HepG2 (cell line): ENCODE data around the gene GPATCH8. TPM values are rescaled to one million over a fixed set of nuclear protein-coding genes. Genes with fewer than 3 reads are reported as not detected.

ENCODE experiments used
- ATAC-seq: fragments of 200-7000 bp; cut with Tn5 transposase; 3 replicates; pipeline ENCODE4 v1.9.1; 2020; ENCODE audit warnings: mild to moderate bottlenecking, moderate library complexity
- BruUV-seq: library from RNA; stranded (reverse); fragments of 400-500 nt; replicated peaks from 2 replicates; lab custom pipeline; 2021; lab: Mats Ljungman, UMichigan
- CTCF ChIA-PET: fragments of 300-600 bp; formaldehyde crosslinking; extraction: SDS; loops from one replicate; lab custom pipeline; 2021; ENCODE audit warnings: low total read pairs, inconsistent platforms, low intra/inter-chr PET ratio; lab: Yijun Ruan, JAX
- POLR2A ChIA-PET: fragments of 350-600 bp; sonication (Branson Sonifier 250); formaldehyde crosslinking; loops from one replicate; lab custom pipeline; 2020; ENCODE audit warnings: antibody characterized with exemption, inconsistent platforms; lab: Yijun Ruan, JAX
- DNase-seq: peaks from one replicate; pipeline ENCODE4 v3.0.0-alpha.2; 2015; ENCODE audit warnings: low spot score
- FAIRE-seq: peaks from 3 replicates; lab custom pipeline; 2011; peaks lifted over from hg19 to GRCh38; lab: Jason Lieb, UNC
- H2AFZ ChIP-seq: one replicate; pipeline ENCODE4 v1.6.1; 2011; ENCODE audit warnings: low read length, inconsistent platforms
- H3K27ac ChIP-seq: fragments of 300-600 bp; 3 replicates; pipeline ENCODE4 v1.8.0; 2011; ENCODE audit warnings: mixed run types, mild to moderate bottlenecking, mixed read lengths, low read length, inconsistent platforms; ENCODE audit not compliant: insufficient read depth; ENCODE audit errors: extremely low read length
- H3K27me3 ChIP-seq, 2 experiments: fragments of 200-600 bp in 1 of 2; 2 replicates in 1 of 2; 3 replicates in 1 of 2; pipeline versions ENCODE4 v1.6.0 to v1.8.0; 2011; ENCODE audit warnings: low read length in 2 of 2, mild to moderate bottlenecking in 2 of 2, moderate library complexity in 2 of 2, inconsistent platforms in 1 of 2; ENCODE audit not compliant: insufficient read depth in 2 of 2, control insufficient read depth in 1 of 2
- H3K36me3 ChIP-seq, 2 experiments: fragments of 200-600 bp in 1 of 2; replicated peaks in 1 of 2; 2 replicates in 1 of 2; 3 replicates in 1 of 2; pipeline versions ENCODE4 v1.5.1 to v1.8.0; 2011; ENCODE audit warnings: low read length in 2 of 2, inconsistent platforms in 1 of 2; ENCODE audit not compliant: insufficient read depth in 2 of 2, control insufficient read depth in 1 of 2
- H3K4me1 ChIP-seq: 2 replicates; pipeline ENCODE4 v1.5.1; 2012; ENCODE audit warnings: low read length, inconsistent platforms; ENCODE audit not compliant: insufficient read depth
- H3K4me2 ChIP-seq: 2 replicates; pipeline ENCODE4 v1.6.0; 2011; ENCODE audit warnings: low read depth, low read length, inconsistent platforms
- H3K4me3 ChIP-seq, 3 experiments: fragments of 200-600 bp in 1 of 3; sonication (generic), shearing (Covaris generic) in 1 of 3; replicated peaks in 1 of 3; 2 replicates each; pipeline ENCODE4 v1.5.1; 2011 to 2016; ENCODE audit warnings: low read length in 3 of 3, inconsistent platforms in 2 of 3, low read depth in 2 of 3, mild to moderate bottlenecking in 2 of 3, control low read depth in 1 of 3, mixed read lengths in 1 of 3; ENCODE audit not compliant: insufficient read depth in 1 of 3
- H3K79me2 ChIP-seq: one replicate; pipeline ENCODE4 v1.6.1; 2011; ENCODE audit warnings: low read length, inconsistent platforms; ENCODE audit not compliant: insufficient read depth
- H3K9ac ChIP-seq: 2 replicates; pipeline ENCODE4 v1.6.0; 2011; ENCODE audit warnings: mild to moderate bottlenecking, low read depth, low read length, inconsistent platforms; ENCODE audit not compliant: insufficient read depth
- H3K9me3 ChIP-seq: 2 replicates; pipeline ENCODE4 v1.5.1; 2012; ENCODE audit warnings: mild to moderate bottlenecking, low read length
- H4K20me1 ChIP-seq: 2 replicates; pipeline ENCODE4 v1.6.0; 2011; ENCODE audit warnings: inconsistent platforms, mild to moderate bottlenecking, low read length, moderate library complexity; ENCODE audit not compliant: insufficient read depth
- CBX5 ChIP-seq: sonication (generic); formaldehyde crosslinking; IDR thresholded peaks from 2 replicates; pipeline ENCODE4 v1.4.0; 2020; ENCODE audit warnings: missing genetic modification reagents, borderline replicate concordance
- HDAC1 ChIP-seq: sonication (generic); formaldehyde crosslinking; IDR thresholded peaks from 2 replicates; pipeline ENCODE4 v1.5.1; 2020; ENCODE audit warnings: mild to moderate bottlenecking, missing genetic modification reagents
- MAX ChIP-seq: IDR thresholded peaks from 2 replicates; pipeline ENCODE4 v1.6.1; 2012; ENCODE audit warnings: inconsistent platforms
- MEIS2 ChIP-seq: sonication (generic); formaldehyde crosslinking; IDR thresholded peaks from 2 replicates; pipeline ENCODE4 v1.9.0; 2021; ENCODE audit warnings: mild to moderate bottlenecking, missing genetic modification reagents
- PATZ1 ChIP-seq: sonication (generic); formaldehyde crosslinking; IDR thresholded peaks from 2 replicates; pipeline ENCODE4 v1.4.0; 2020; ENCODE audit warnings: missing genetic modification reagents
- RNF219 ChIP-seq: sonication (generic); formaldehyde crosslinking; IDR thresholded peaks from 2 replicates; pipeline ENCODE4 v1.5.0; 2020; ENCODE audit warnings: mild to moderate bottlenecking, missing genetic modification reagents
- SAFB2 ChIP-seq: sonication (generic); formaldehyde crosslinking; IDR thresholded peaks from 2 replicates; pipeline ENCODE4 v1.5.1; 2020; ENCODE audit warnings: missing genetic modification reagents, low read depth, mild to moderate bottlenecking, borderline replicate concordance
- ZFP1 ChIP-seq: IDR thresholded peaks from 2 replicates; pipeline ENCODE4 v1.6.1; 2016
- ZFP62 ChIP-seq: sonication (generic); formaldehyde crosslinking; IDR thresholded peaks from 2 replicates; pipeline ENCODE4 v1.4.0; 2020; ENCODE audit warnings: missing genetic modification reagents
- ZGPAT ChIP-seq: IDR thresholded peaks from 2 replicates; pipeline ENCODE4 v1.6.1; 2016; ENCODE audit warnings: mild to moderate bottlenecking
- ZNF800 ChIP-seq: sonication (generic); formaldehyde crosslinking; IDR thresholded peaks from 2 replicates; pipeline ENCODE4 v1.4.0; 2020; ENCODE audit warnings: missing genetic modification reagents
- WGBS: methylation state at CpG from one replicate; pipeline ENCODE4 v1.1.6; 2017; ENCODE audit warnings: low lambda C conversion rate; 5-methylcytosine and 5-hydroxymethylcytosine counted together
- in situ Hi-C: cut with HindIII; loops from 2 replicates; pipeline ENCODE4 v1.10.0; 2017; ENCODE audit warnings: low pct_unique_long_range_greater_than_20kb; ENCODE audit not compliant: extremely low pct_ligation_motif_present
- intact Hi-C: fragments of 100-400 bp; cut with micrococcal nuclease; formaldehyde crosslinking; loops from one replicate; pipeline ENCODE4 v1.10.0; 2022; ENCODE audit not compliant: unreplicated experiment
- polyA plus RNA-seq, 8 experiments: library from polyadenylated mRNA; depleted of rRNA in 3 of 8; stranded (reverse) in 7 of 8; unstranded in 1 of 8; fragments of >200 nt; fragmentation: Illumina TruSeq in 4 of 8; extraction: Trizol in 4 of 8; gene quantifications; 2 replicates each; pipeline versions ENCODE4 v1.2.1 to v1.2.3, GENCODE V29; 2011 to 2016; ENCODE audit warnings: low read depth in 4 of 8, missing spikeins in 1 of 8, mixed read lengths in 1 of 8; ENCODE audit not compliant: insufficient read depth in 1 of 8
- total RNA-seq, 5 experiments: library from RNA; depleted of rRNA; stranded (reverse); fragments of >200 nt; fragmentation: Illumina TruSeq; extraction: Trizol; gene quantifications; 2 replicates each; pipeline ENCODE4 v1.2.3, GENCODE V29; 2016; ENCODE audit warnings: low read depth in 1 of 5
- TF ChIP-seq, protein P1 (sequence below): sonication (generic); formaldehyde crosslinking; IDR thresholded peaks from 2 replicates; pipeline ENCODE4 v1.5.0; 2020; ENCODE audit warnings: missing genetic modification reagents

The GPATCH8 gene
- total and polyA plus RNA-seq, 2 of the 13 experiments (the other 11 are each of a cell fraction or from before 2014, with no cell fraction given) = 20.7 to 21.5 TPM

DNA sequence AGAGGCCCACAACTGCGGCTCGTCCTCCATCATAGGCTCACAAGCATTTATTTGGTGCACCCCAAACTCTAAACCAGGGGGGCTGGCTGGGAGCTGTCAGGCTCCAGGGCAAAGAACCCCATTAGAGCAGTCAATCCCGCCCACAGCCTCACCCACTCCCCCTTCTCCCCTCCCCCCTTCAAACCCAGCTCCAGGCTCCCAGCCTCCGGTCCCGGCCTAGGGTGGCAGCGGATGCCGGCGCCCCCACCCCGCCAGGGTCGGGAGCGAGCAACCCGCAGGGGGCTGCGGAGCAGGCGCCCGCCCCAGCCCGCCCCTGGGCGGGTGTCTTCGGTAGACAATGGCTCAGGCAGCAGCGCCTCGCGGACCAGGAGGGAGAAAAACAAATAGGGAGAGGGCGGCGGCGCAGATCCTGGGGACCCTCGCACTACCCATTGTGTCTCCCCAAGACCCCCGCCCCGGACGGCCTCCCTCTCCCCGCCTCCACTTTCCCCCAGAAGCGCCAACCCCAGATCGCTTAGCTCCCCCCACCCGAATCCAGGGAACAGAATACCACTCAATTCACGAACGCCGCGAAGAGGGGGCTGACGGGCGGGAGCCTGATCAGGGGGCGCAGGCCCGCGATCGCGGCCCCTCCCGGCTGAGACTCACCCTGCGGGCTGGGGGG, 140.1 kb downstream of the GPATCH8 start:
- Histone ChIP-seq H3K4me2 (peak overlapping the region; percentile 98), H3K27me3 (peaks cover 1 to 14% of the 10 kb centered on the region in 2 experiments; a peak in 3 of 5 replicates), H3K4me1 (peaks cover 49% of the 10 kb centered on the region), H3K4me3 (peak overlapping the region; percentile 75 to 82 (median 76)), H3K27ac (no peak overlapping the region), H3K79me2 (no peaks in the 10 kb centered on the region), H4K20me1 (no peaks in the 10 kb centered on the region), H3K36me3 (no peaks in the 10 kb centered on the region), H3K9ac (peak overlapping the region; percentile 67; the same call in 1 of the 2 replicates), H3K9me3 (no peaks in the 10 kb centered on the region), H2AFZ (no peak overlapping the region)
- 2% methylated on average over 29 of the region's 45 CpGs for WGBS
- in situ Hi-C loops = no loop called here
- ChIA-PET CTCF (interaction anchor here (1.8 kb wide), 1 partner anchor 8 kb away, joined by 9 read pairs; no protein-coding TSS in a partner anchor), POLR2A (interaction anchor here (0.7 to 3.2 kb wide), 6 partner anchors 9 to 535 kb away, joined by 3 to 19 read pairs (median 5); partner anchors contain the start of genes GRN and UBTF)
- no peak for FAIRE-seq
- ATAC-seq = peak; percentile 45
- no peak for DNase-seq
- intact Hi-C loops = no loop called here
- BruUV-seq = no TSS peak
- TF ChIP-seq ZFP1 (CRISPR knock-in tag) (no peak), ZNF800 (CRISPR knock-in tag) (no peak), MAX (no peak), SAFB2 (CRISPR knock-in tag) (no peak), HDAC1 (CRISPR knock-in tag) (peak; percentile 40; the same call in 1 of the 2 replicates), RNF219 (CRISPR knock-in tag) (no peak), ZGPAT (0 out of 2 replicates have a peak, but pooled peaks have one; percentile 37), PATZ1 (peak; percentile 54), CBX5 (CRISPR knock-in tag) (no peak), MEIS2 (CRISPR knock-in tag) (no peak), ZFP62 (CRISPR knock-in tag) (no peak)
- TF ChIP-seq, protein P1, sequence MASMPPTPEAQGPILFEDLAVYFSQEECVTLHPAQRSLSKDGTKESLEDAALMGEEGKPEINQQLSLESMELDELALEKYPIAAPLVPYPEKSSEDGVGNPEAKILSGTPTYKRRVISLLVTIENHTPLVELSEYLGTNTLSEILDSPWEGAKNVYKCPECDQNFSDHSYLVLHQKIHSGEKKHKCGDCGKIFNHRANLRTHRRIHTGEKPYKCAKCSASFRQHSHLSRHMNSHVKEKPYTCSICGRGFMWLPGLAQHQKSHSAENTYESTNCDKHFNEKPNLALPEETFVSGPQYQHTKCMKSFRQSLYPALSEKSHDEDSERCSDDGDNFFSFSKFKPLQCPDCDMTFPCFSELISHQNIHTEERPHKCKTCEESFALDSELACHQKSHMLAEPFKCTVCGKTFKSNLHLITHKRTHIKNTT (CRISPR knock-in tag) = no peak
